Vagina (tissue), 2 donors: ENCODE measurements around the gene SCO1. TPM values are rescaled to one million over a fixed set of nuclear protein-coding genes. Genes with fewer than 3 reads are reported as not detected.
A peak's percentile ranks its signal among the peaks of the same experiment; 100 is the strongest.

ENCODE experiments used
- DNase-seq, 2 donors: peaks; one replicate each; pipeline ENCODE4 v3.0.0-alpha.2; 2017; ENCODE audit errors: extremely low spot score in 2 of 2
- H3K27ac ChIP-seq: fragments of 200-600 bp; sonication (generic); one replicate; pipeline ENCODE4 v1.5.1; 2019
- H3K27me3 ChIP-seq: fragments of 200-600 bp; sonication (generic); one replicate; pipeline ENCODE4 v1.5.1; 2019
- H3K36me3 ChIP-seq, 2 donors: fragments of 200-600 bp; sonication (generic); one replicate each; pipeline ENCODE4 v1.5.1; 2017 to 2019
- H3K4me1 ChIP-seq: fragments of 200-600 bp; sonication (generic); one replicate; pipeline ENCODE4 v1.5.1; 2019
- H3K4me3 ChIP-seq, 2 donors: fragments of 200-600 bp; sonication (generic); 1 replicate in 1 of 2; 2 replicates in 1 of 2; pipeline ENCODE4 v1.5.1; 2016 to 2019
- H3K9me3 ChIP-seq: fragments of 200-600 bp; sonication (generic); one replicate; pipeline ENCODE4 v1.5.1; 2019
- POLR2A ChIP-seq, 2 donors: fragments of 450-650 bp; IDR thresholded peaks; one replicate each; pipeline ENCODE4 v1.6.1; 2017; ENCODE audit warnings: antibody characterized with exemption in 2 of 2, mild to moderate bottlenecking in 2 of 2, moderate library complexity in 2 of 2
- POLR2AphosphoS5 ChIP-seq, 2 donors: sonication (generic); formaldehyde crosslinking; IDR thresholded peaks; one replicate each; pipeline ENCODE4 v1.9.0; 2017; ENCODE audit warnings: antibody characterized with exemption in 2 of 2, mild to moderate bottlenecking in 2 of 2, low read depth in 1 of 2; ENCODE audit not compliant: insufficient read depth in 1 of 2
- intact Hi-C: fragments of 100-400 bp; cut with DNase I; formaldehyde crosslinking; loops from one replicate; pipeline ENCODE4 v1.15.1; 2023
- total RNA-seq: library from RNA; depleted of rRNA; stranded (reverse); fragments of >200 nt; gene quantifications from one replicate; pipeline ENCODE4 v1.2.3, GENCODE V29; 2016
- TF ChIP-seq, protein P1 (sequence below), 3 experiments: fragments of 450-650 bp in 2 of 3; fragments of 200-600 bp in 1 of 3; sonication (generic) in 1 of 3; IDR thresholded peaks; one replicate each; pipeline ENCODE4 v1.5.1; 2017 to 2019; ENCODE audit warnings: antibody characterized with exemption in 3 of 3, mild to moderate bottlenecking in 2 of 3, moderate library complexity in 2 of 3

Gene SCO1
- total RNA-seq, 1 donor from 2014 or later: 38.8 TPM

DNA sequence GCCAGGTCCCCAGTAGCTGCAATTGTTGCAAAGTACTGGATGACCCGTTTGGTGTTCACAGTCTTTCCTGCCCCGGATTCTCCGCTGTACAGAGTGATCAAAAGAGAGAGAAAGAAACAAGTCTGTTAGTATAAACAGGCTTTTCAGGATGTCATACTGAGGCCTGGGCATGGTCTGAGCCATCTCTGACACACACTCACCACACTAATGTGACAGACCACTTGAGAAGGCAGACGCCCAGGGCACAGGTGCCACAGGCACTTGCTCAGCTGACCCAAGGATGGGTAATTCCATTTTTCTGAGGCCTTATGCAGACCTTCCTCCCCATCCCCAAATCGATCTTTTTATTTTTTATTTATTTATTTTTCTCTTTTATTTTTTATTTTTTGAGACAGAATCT, 47.7 kb downstream of the SCO1 start:
- Histone ChIP-seq H3K36me3 (no peaks in the 10 kb centered on the region), H3K4me1 (no peaks in the 10 kb centered on the region), H3K9me3 (no peaks in the 10 kb centered on the region), H3K27ac (no peak overlapping the region), H3K4me3 (no peak overlapping the region), H3K27me3 (no peaks in the 10 kb centered on the region)
- intact Hi-C loops: no loop called here
- TF ChIP-seq POLR2A (IDR thresholded peaks at IDR 0.05) (no peak), POLR2AphosphoS5 (IDR thresholded peaks at IDR 0.05; ENCODE audit: insufficient read depth in 1 of 2, low read depth in 1 of 2) (no peak)
- TF ChIP-seq, protein P1, sequence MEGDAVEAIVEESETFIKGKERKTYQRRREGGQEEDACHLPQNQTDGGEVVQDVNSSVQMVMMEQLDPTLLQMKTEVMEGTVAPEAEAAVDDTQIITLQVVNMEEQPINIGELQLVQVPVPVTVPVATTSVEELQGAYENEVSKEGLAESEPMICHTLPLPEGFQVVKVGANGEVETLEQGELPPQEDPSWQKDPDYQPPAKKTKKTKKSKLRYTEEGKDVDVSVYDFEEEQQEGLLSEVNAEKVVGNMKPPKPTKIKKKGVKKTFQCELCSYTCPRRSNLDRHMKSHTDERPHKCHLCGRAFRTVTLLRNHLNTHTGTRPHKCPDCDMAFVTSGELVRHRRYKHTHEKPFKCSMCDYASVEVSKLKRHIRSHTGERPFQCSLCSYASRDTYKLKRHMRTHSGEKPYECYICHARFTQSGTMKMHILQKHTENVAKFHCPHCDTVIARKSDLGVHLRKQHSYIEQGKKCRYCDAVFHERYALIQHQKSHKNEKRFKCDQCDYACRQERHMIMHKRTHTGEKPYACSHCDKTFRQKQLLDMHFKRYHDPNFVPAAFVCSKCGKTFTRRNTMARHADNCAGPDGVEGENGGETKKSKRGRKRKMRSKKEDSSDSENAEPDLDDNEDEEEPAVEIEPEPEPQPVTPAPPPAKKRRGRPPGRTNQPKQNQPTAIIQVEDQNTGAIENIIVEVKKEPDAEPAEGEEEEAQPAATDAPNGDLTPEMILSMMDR (IDR thresholded peaks at IDR 0.05): no peak
- no peak for DNase-seq

DNA sequence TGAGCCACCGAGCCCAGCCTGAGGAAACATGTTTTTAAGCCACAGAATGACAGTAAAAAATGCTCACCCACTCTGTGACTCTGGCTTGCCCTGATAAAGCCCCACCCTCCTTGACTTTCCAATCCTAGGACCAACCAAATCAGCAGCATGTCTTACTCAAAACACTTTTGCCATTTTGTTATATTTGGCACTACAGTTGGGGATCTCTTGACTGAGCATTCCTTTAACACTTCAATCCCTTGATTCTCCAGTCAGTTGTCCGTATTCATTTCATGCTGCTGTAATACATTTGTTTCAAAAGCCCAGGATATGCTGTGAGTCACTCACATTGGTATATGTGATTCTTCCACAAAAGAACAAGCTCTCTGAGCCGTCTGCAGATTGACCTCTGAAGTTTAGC, 48.4 kb downstream of the SCO1 start:
- Histone ChIP-seq H3K36me3 (no peaks in the 10 kb centered on the region), H3K4me3 (no peak overlapping the region), H3K27me3 (no peaks in the 10 kb centered on the region), H3K27ac (no peak overlapping the region), H3K9me3 (no peaks in the 10 kb centered on the region), H3K4me1 (no peaks in the 10 kb centered on the region)
- intact Hi-C loops: no loop called here
- TF ChIP-seq POLR2A (IDR thresholded peaks at IDR 0.05) (no peak), POLR2AphosphoS5 (IDR thresholded peaks at IDR 0.05; ENCODE audit: insufficient read depth in 1 of 2, low read depth in 1 of 2) (no peak)
- TF ChIP-seq, protein P1 (IDR thresholded peaks at IDR 0.05): no peak
- DNase-seq: no peak

DNA sequence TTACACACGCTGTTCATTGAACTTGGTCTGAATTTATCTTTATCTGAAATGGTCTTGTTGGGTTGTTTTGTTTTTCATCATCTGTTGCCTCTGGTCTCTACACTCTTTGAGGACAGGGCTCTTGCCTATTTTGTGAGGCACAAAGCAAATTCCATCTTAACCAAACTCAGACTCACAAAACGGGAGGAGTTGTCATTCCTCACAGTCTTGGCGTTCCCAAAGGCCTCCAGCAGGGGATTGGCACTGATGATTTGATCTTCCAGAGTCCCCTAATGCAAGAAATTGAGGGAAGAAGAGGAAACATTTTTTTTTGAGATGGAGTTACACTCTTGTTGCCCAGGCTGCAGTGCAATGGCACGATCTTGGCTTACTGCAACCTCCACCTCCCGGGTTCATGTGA, 49.0 kb downstream of the SCO1 start:
- Histone ChIP-seq H3K27ac (no peak overlapping the region), H3K4me1 (no peaks in the 10 kb centered on the region), H3K9me3 (no peaks in the 10 kb centered on the region), H3K4me3 (no peak overlapping the region), H3K27me3 (no peaks in the 10 kb centered on the region), H3K36me3 (no peaks in the 10 kb centered on the region)
- TF ChIP-seq POLR2A (IDR thresholded peaks at IDR 0.05) (no peak), POLR2AphosphoS5 (IDR thresholded peaks at IDR 0.05; ENCODE audit: insufficient read depth in 1 of 2, low read depth in 1 of 2) (no peak)
- TF ChIP-seq, protein P1 (IDR thresholded peaks at IDR 0.05): no peak
- DNase-seq: no peak
- intact Hi-C loops: no loop called here

DNA sequence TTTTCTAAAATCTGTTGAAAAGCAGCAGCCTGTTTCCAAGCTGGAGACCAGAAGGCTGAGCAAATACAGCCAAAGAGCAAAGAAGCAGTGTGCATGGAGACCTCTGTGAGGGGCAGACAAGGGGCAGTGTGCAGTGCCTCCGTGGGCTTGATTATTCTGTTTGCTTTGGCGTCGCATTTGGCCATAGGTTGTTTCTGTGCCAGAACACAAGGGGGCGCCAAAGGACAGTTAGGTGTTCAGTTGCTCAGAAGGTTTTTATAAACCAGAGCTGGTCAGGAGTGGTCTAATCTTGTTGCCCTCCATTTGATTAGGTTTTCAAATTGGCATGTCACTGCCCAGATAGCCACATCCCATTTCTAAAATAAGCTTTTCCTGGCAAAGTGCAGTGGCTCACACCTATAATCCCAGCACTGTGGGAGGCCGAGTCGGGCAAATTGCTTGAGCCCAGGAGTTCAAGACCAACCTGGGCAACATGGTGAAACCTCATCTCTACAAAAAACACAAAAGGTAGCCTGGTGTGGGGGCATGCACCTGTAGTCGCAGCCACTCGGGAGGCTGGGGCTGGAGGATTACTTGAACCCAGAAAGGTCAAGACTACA, 50.8 kb downstream of the SCO1 start:
- no peak for DNase-seq
- no peak overlapping the region for H3K4me3 ChIP-seq
- intact Hi-C loops: no loop called here
- peaks cover 0 to 6% of the 10 kb centered on the region in 2 donors for H3K36me3 ChIP-seq
- H3K9me3 ChIP-seq: no peaks in the 10 kb centered on the region
- TF ChIP-seq, protein P1 (IDR thresholded peaks at IDR 0.05): peak; percentile 51 to 76 (median 57)
- TF ChIP-seq POLR2AphosphoS5 (IDR thresholded peaks at IDR 0.05; ENCODE audit: insufficient read depth in 1 of 2, low read depth in 1 of 2) (no peak), POLR2A (IDR thresholded peaks at IDR 0.05) (no peak)
- H3K27me3 ChIP-seq: no peaks in the 10 kb centered on the region
- H3K4me1 ChIP-seq: no peaks in the 10 kb centered on the region
- no peak overlapping the region for H3K27ac ChIP-seq

DNA sequence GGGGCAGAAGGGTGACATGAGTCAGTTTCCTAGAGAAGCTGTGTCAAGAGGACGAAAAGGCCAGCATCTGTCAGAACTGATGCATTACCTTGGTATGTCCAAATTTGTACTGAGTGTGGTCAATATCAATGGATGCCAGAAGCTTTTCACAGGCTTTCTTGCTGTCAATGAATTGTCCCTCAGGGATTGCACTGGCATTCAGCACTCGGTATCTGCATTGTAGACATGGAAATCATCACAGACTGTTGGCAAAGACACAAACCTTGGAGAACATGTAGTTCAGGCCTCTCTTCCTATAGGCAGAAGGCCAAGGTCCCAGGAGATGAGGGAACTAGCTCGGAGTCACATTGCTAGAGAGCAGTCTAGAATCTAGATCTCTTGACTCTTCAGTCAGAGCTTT, 56.9 kb downstream of the SCO1 start:
- no peak overlapping the region for H3K27ac ChIP-seq
- TF ChIP-seq, protein P1 (IDR thresholded peaks at IDR 0.05): no peak
- no peak for TF ChIP-seq POLR2A (IDR thresholded peaks at IDR 0.05)
- no peak for TF ChIP-seq POLR2AphosphoS5 (IDR thresholded peaks at IDR 0.05; ENCODE audit: insufficient read depth in 1 of 2, low read depth in 1 of 2)
- H3K36me3 ChIP-seq: peaks cover 0 to 11% of the 10 kb centered on the region in 2 donors
- no peaks in the 10 kb centered on the region for H3K27me3 ChIP-seq
- intact Hi-C loops: no loop called here
- H3K4me3 ChIP-seq: no peak overlapping the region
- H3K4me1 ChIP-seq: no peaks in the 10 kb centered on the region
- no peaks in the 10 kb centered on the region for H3K9me3 ChIP-seq
- no peak for DNase-seq
